ENCODE measurements around the gene TP73. TPM values are rescaled to one million over a fixed set of nuclear protein-coding genes. Genes with fewer than 3 reads are reported as not detected.

The TP73 gene
- total RNA-seq, 1 donor from 2014 or later = 1.4 TPM

- H3K27me3 Mint-ChIP-seq (ENCODE audit: insufficient read depth) = peaks cover 8% of the 10 kb centered on the region
- peak within 1 kb of the TSS; percentile 94 for H3K4me3 Mint-ChIP-seq
- peaks cover 6% of the 10 kb centered on the region for H3K36me3 Mint-ChIP-seq (ENCODE audit: low read depth)
- peaks cover 27% of the 10 kb centered on the region for H3K4me1 Mint-ChIP-seq (ENCODE audit: low read depth)
- no peaks in the 10 kb centered on the region for H3K9me3 Mint-ChIP-seq
- intact Hi-C loops (cut with micrococcal nuclease) = loop anchor here (1.0 to 10.0 kb wide), 7 partner anchors 26 to 1210 kb away; partner anchors contain the start of genes LRRC47, PEX10, PRXL2B and SMIM1
- H3K27ac Mint-ChIP-seq = peak within 1 kb of the TSS; percentile 93
- peak; percentile 98 for DNase-seq (ENCODE audit: low spot score)
Observed at GRCh38 chr1:3624200-3625136, 27.8 kb upstream of the TP73 start, which contains the start of gene TPRG1L. Gene TPRG1L, plus strand, starts transcription at chr1:3625015. Its CDS starts 58 bp downstream, at chr1:3625073.

DNA sequence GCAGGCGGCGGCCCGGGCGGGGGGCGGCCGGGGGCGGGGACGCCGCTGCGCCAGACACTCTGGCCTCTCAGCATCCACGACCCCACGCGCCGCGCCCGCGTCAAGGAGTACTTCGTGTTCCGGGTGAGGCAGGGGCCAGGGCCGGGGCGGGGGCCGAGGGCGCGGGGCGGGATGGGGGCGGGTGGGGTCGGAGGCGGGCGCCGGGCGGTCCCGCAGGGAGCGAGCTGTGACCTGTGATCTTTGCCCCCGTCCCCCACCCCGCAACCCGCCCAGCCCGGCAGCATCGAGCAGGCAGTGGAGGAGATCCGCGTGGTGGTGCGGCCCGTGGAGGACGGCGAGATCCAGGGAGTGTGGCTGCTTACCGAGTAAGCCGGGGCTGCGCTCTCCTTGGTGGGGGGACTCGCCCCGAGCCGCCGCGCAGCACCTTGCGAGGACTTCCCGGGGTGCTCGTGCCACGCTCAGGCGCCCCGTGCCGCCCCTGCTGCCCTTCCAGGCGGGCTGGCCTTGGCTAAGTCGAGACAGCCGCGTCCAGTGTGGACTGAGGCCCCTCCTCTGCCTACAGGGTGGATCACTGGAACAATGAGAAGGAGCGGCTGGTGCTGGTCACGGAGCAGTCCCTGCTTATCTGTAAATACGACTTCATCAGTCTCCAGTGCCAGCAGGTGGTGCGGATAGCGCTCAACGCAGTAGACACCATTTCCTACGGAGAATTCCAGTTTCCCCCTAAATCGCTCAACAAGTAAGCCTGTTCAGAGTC is 27.0 kb upstream of the TP73 start:
- Mint-ChIP-seq H3K4me1 (ENCODE audit: low read depth) (peaks cover 27% of the 10 kb centered on the region), H3K27me3 (ENCODE audit: insufficient read depth) (peaks cover 8% of the 10 kb centered on the region), H3K4me3 (peak overlapping the region; percentile 94), H3K27ac (peak overlapping the region; percentile 6), H3K9me3 (no peaks in the 10 kb centered on the region), H3K36me3 (ENCODE audit: low read depth) (peaks cover 6% of the 10 kb centered on the region)
- intact Hi-C loops (cut with micrococcal nuclease) = loop anchor here (10.0 kb wide), 4 partner anchors 119 to 1211 kb away; partner anchors contain the start of genes PEX10, PRXL2B and SMIM1
- DNase-seq (ENCODE audit: low spot score) = no peak

DNA sequence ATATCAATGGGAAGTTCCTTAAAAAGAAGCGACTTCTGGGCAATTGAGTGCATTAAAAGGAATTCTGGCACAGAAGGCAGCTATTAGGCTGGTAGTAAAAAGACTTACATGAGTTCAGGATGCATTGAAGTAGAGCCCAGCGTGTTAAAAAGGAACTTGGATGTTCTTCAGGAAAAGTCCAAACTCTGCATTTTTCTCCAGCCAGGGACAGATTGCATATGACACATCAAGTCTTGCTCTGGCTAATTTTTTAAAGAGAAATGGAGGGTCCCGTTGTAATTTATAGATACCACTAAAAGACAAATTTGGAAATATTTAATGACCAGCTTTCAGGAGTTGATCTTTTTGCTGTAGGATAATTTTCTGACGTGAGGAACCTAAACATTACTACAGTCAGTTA is 26.3 kb upstream of the TP73 start:
- Mint-ChIP-seq H3K4me3 (peak overlapping the region; percentile 78), H3K9me3 (no peaks in the 10 kb centered on the region), H3K36me3 (ENCODE audit: low read depth) (peaks cover 6% of the 10 kb centered on the region), H3K27ac (peak overlapping the region; percentile 61), H3K4me1 (ENCODE audit: low read depth) (peaks cover 27% of the 10 kb centered on the region), H3K27me3 (ENCODE audit: insufficient read depth) (peaks cover 8% of the 10 kb centered on the region)
- intact Hi-C loops (cut with micrococcal nuclease) = loop anchor here (10.0 kb wide), 4 partner anchors 119 to 1211 kb away; partner anchors contain the start of genes PEX10, PRXL2B and SMIM1
- no peak for DNase-seq (ENCODE audit: low spot score)

- intact Hi-C loops (cut with micrococcal nuclease) = loop anchor here (10.0 kb wide), 4 partner anchors 117 to 1213 kb away; partner anchors contain the start of genes PEX10, PRXL2B and SMIM1
Observed at GRCh38 chr1:3627515-3628253, 24.6 kb upstream of the TP73 start.

DNA sequence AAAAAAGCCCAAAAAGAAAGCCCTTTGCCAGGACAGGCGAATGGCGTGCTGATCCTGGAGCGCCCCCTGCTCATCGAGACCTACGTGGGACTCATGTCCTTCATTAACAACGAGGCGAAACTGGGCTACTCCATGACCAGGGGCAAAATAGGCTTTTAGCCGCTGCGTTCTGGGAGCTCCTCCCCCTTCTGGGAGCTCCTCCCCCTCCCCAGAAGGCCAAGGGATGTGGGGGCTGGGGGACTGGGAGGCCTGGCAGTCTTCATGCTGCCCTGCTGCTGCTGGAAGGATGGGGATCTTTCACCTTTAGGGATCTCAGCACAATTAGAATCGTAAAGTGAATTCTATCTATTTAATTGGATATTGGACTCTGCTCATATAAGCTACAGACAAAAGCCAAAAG is 23.9 kb upstream of the TP73 start:
- H3K4me3 Mint-ChIP-seq = no peak overlapping the region
- H3K36me3 Mint-ChIP-seq (ENCODE audit: low read depth) = peaks cover 8% of the 10 kb centered on the region
- H3K27me3 Mint-ChIP-seq (ENCODE audit: insufficient read depth) = peaks cover 5% of the 10 kb centered on the region
- peaks cover 17% of the 10 kb centered on the region for H3K4me1 Mint-ChIP-seq (ENCODE audit: low read depth)
- no peaks in the 10 kb centered on the region for H3K9me3 Mint-ChIP-seq
- intact Hi-C loops (cut with micrococcal nuclease) = loop anchor here (10.0 kb wide), 4 partner anchors 116 to 1214 kb away; partner anchors contain the start of genes PEX10, PRXL2B and SMIM1
- no peak for DNase-seq (ENCODE audit: low spot score)
- no peak overlapping the region for H3K27ac Mint-ChIP-seq

More at GRCh38 chr1:3627515-3628253, 24.6 kb upstream of the TP73 start:
- Mint-ChIP-seq H3K4me3 (no peak overlapping the region), H3K27me3 (ENCODE audit: insufficient read depth) (peaks cover 8% of the 10 kb centered on the region), H3K27ac (no peak overlapping the region), H3K9me3 (no peaks in the 10 kb centered on the region), H3K4me1 (ENCODE audit: low read depth) (peaks cover 21% of the 10 kb centered on the region), H3K36me3 (ENCODE audit: low read depth) (peaks cover 6% of the 10 kb centered on the region)
- DNase-seq (ENCODE audit: low spot score) = no peak

GRCh38 chr1:3629561-3630160 is 22.7 kb upstream of the TP73 start:
- no peak overlapping the region for H3K4me3 Mint-ChIP-seq
- H3K9me3 Mint-ChIP-seq = no peaks in the 10 kb centered on the region
- no peaks in the 10 kb centered on the region for H3K27me3 Mint-ChIP-seq (ENCODE audit: insufficient read depth)
- peaks cover 10% of the 10 kb centered on the region for H3K36me3 Mint-ChIP-seq (ENCODE audit: low read depth)
- DNase-seq (ENCODE audit: low spot score) = no peak
- H3K27ac Mint-ChIP-seq = no peak overlapping the region
- intact Hi-C loops (cut with micrococcal nuclease) = loop anchor here (10.0 kb wide), 4 partner anchors 115 to 1215 kb away; partner anchors contain the start of genes PEX10, PRXL2B and SMIM1
- peaks cover 9% of the 10 kb centered on the region for H3K4me1 Mint-ChIP-seq (ENCODE audit: low read depth)

- H3K27ac Mint-ChIP-seq = no peak overlapping the region
- H3K36me3 Mint-ChIP-seq (ENCODE audit: low read depth) = peaks cover 12% of the 10 kb centered on the region
- peaks cover 9% of the 10 kb centered on the region for H3K4me1 Mint-ChIP-seq (ENCODE audit: low read depth)
- no peaks in the 10 kb centered on the region for H3K9me3 Mint-ChIP-seq
- intact Hi-C loops (cut with micrococcal nuclease) = no loop called here
- no peak for DNase-seq (ENCODE audit: low spot score)
- H3K27me3 Mint-ChIP-seq (ENCODE audit: insufficient read depth) = no peaks in the 10 kb centered on the region
- H3K4me3 Mint-ChIP-seq = no peak overlapping the region
Observed at GRCh38 chr1:3630161-3630611, 22.1 kb upstream of the TP73 start.

- Mint-ChIP-seq H3K27me3 (ENCODE audit: insufficient read depth) (no peaks in the 10 kb centered on the region), H3K9me3 (no peaks in the 10 kb centered on the region), H3K27ac (no peak overlapping the region), H3K36me3 (ENCODE audit: low read depth) (peaks cover 13% of the 10 kb centered on the region), H3K4me1 (ENCODE audit: low read depth) (peaks cover 5% of the 10 kb centered on the region), H3K4me3 (no peak overlapping the region)
- intact Hi-C loops (cut with micrococcal nuclease) = no loop called here
- no peak for DNase-seq (ENCODE audit: low spot score)
Observed at GRCh38 chr1:3630914-3631313, 21.4 kb upstream of the TP73 start.

- intact Hi-C loops (cut with micrococcal nuclease) = no loop called here
Observed at GRCh38 chr1:3631320-3632260, 20.7 kb upstream of the TP73 start.

GRCh38 chr1:3632298-3632697 is 20.0 kb upstream of the TP73 start:
- Mint-ChIP-seq H3K27me3 (ENCODE audit: insufficient read depth) (no peaks in the 10 kb centered on the region), H3K36me3 (ENCODE audit: low read depth) (peaks cover 16% of the 10 kb centered on the region), H3K4me1 (ENCODE audit: low read depth) (no peaks in the 10 kb centered on the region), H3K27ac (no peak overlapping the region), H3K4me3 (no peak overlapping the region), H3K9me3 (no peaks in the 10 kb centered on the region)
- no peak for DNase-seq (ENCODE audit: low spot score)
- intact Hi-C loops (cut with micrococcal nuclease) = no loop called here

More at GRCh38 chr1:3631320-3632260, 20.7 kb upstream of the TP73 start:
- H3K27me3 Mint-ChIP-seq (ENCODE audit: insufficient read depth) = no peaks in the 10 kb centered on the region
- no peaks in the 10 kb centered on the region for H3K4me1 Mint-ChIP-seq (ENCODE audit: low read depth)
- no peak for DNase-seq (ENCODE audit: low spot score)
- no peaks in the 10 kb centered on the region for H3K9me3 Mint-ChIP-seq
- no peak overlapping the region for H3K4me3 Mint-ChIP-seq
- peaks cover 13% of the 10 kb centered on the region for H3K36me3 Mint-ChIP-seq (ENCODE audit: low read depth)
- no peak overlapping the region for H3K27ac Mint-ChIP-seq

- Mint-ChIP-seq H3K36me3 (ENCODE audit: low read depth) (peaks cover 16% of the 10 kb centered on the region), H3K9me3 (no peaks in the 10 kb centered on the region), H3K27me3 (ENCODE audit: insufficient read depth) (no peaks in the 10 kb centered on the region), H3K27ac (no peak overlapping the region), H3K4me1 (ENCODE audit: low read depth) (no peaks in the 10 kb centered on the region), H3K4me3 (no peak overlapping the region)
- intact Hi-C loops (cut with micrococcal nuclease) = no loop called here
- DNase-seq (ENCODE audit: low spot score) = no peak
Observed at GRCh38 chr1:3632716-3633343, 19.5 kb upstream of the TP73 start.
